Measurements from ENCODE around the gene TRERF1.

Gene TRERF1

GRCh38 chr6:42440778-42441696 lies 10.7 kb downstream of the TRERF1 start:
- no peak for TF ChIP-seq CTCF (conservative IDR thresholded peaks at IDR 0.05; ENCODE audit: low read length)
- DNase-seq (ENCODE audit: low read depth): peak; percentile 54
- H3K4me3 ChIP-seq (ENCODE audit: low read length): peak overlapping the region; percentile 44

DNA sequence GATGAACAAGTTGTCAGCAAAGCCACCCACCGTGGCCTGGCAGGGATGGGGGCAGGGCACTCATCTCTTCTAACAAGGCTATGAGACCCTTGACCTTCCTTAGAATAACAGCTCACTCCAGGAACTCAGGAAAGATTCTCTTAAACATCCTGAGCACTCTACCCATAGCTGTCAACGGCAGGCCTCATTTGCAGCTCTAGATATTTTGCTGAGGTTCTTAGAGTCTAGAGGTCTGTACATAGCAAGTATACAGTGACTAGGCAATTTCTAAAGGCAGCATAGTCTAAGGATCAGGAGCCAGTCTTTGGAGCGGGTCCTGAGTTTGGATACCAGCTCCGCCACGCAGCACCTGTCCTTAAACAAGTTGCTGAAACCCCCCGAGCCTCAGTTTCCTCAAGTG lies 11.7 kb downstream of the TRERF1 start:
- DNase-seq (ENCODE audit: low read depth): no peak
- no peak for TF ChIP-seq CTCF (conservative IDR thresholded peaks at IDR 0.05; ENCODE audit: low read length)
- no peak overlapping the region for H3K4me3 ChIP-seq (ENCODE audit: low read length)

- H3K4me3 ChIP-seq (ENCODE audit: low read length): no peak overlapping the region
- TF ChIP-seq CTCF (conservative IDR thresholded peaks at IDR 0.05; ENCODE audit: low read length): no peak
- DNase-seq (ENCODE audit: low read depth): no peak
These were observed 14.9 kb downstream of the TRERF1 start for GRCh38 chr6:42436825-42437224.

- H3K4me3 ChIP-seq (ENCODE audit: low read length): no peak overlapping the region
- DNase-seq (ENCODE audit: low read depth): no peak
- TF ChIP-seq CTCF (conservative IDR thresholded peaks at IDR 0.05; ENCODE audit: low read length): no peak
These were observed 17.5 kb downstream of the TRERF1 start for GRCh38 chr6:42434237-42434636.

DNA sequence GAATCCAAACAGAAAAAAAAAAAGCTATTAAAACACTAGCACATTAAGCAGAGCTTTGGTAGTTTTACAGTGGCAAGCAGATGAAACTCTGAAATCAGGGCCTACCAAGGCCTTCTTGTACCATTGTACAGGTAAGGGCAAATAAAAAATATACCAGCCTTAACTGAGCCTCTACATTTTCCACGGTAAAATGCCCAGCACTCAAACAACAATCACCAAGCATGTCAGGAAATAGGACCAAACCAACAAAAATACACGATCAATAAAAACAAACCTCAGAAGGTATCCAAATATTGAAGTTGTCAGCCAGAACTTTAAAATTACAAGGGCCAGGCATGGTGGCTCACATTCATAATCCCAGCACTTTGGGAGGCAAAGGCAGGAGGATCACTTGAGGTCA lies 18.3 kb downstream of the TRERF1 start:
- H3K4me3 ChIP-seq (ENCODE audit: low read length): no peak overlapping the region
- DNase-seq (ENCODE audit: low read depth): no peak
- TF ChIP-seq CTCF (conservative IDR thresholded peaks at IDR 0.05; ENCODE audit: low read length): no peak

DNA sequence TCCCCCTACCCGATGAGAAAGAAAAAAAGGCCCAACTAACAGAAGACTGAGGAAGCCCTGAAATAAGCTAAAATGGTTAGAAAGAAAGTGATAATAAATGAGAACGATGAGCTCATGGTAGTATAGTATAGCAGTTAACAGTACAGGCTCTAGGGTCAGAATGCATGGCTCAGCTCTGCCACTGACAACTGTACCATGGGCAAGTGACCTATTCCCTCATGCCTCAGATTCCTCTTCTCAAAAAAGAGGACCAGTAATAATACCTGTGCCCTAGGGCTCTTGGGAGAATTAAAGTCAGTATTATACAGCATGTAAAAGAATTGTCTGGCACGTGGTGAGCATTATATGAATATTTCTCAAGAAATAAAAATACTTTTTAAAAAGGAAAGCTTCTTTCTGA lies 19.8 kb downstream of the TRERF1 start:
- no peak for TF ChIP-seq CTCF (conservative IDR thresholded peaks at IDR 0.05; ENCODE audit: low read length)
- DNase-seq (ENCODE audit: low read depth): no peak
- H3K4me3 ChIP-seq (ENCODE audit: low read length): no peak overlapping the region

DNA sequence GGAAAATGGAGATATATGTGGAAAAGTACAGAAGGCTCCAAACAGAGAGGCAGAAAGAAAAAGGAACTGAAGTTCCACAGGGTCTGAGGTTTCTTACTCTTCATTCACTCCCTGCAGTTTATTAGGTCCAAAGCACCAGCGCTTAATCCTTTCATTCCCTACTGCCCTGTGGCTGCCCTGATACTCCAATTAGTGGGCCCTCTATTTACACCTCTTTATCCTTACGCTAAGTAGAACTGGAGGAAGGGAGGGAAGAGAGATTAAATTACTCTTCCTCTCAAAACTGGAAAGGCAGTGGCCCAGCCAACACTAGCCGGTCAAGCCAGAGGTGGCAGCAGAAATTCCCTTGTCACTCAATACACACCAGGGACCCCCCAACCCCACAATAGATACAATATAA lies 20.4 kb downstream of the TRERF1 start:
- DNase-seq (ENCODE audit: low read depth): no peak
- TF ChIP-seq CTCF (conservative IDR thresholded peaks at IDR 0.05; ENCODE audit: low read length): no peak
- H3K4me3 ChIP-seq (ENCODE audit: low read length): no peak overlapping the region
